ENCODE data around the gene CRTAC1.

CRTAC1 gene

DNA sequence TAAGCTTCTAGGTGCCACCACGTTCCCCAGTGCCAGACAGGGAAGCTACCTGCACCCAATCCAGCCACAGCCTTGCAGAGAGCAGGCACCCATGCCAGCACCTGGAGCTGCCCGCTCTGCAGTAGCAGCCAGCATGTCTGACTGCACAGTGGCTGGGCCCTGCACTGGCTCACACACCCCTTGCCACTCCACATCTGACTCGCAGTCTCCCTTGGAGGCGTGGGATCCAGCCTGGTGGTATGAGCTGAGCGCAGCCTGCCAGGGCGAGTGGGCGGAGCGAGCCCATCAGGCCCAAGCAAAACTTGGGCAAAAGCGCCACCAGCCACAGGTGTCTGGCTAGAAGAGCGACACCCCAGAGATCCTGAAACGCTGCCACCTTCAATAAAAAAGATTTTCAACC is 30.1 kb downstream of the CRTAC1 start:
- no peaks in the 10 kb centered on the region for H3K27me3 ChIP-seq (ENCODE audit: control insufficient read depth, insufficient read depth, low read length)
- H3K9ac ChIP-seq (ENCODE audit: low read depth, low read length) = no peak overlapping the region
- no peaks in the 10 kb centered on the region for H3K9me3 ChIP-seq (ENCODE audit: control insufficient read depth, insufficient read depth, low read length)
- no peak overlapping the region for H3K4me3 ChIP-seq (ENCODE audit: low read depth, low read length)
- H3K4me1 ChIP-seq (ENCODE audit: control insufficient read depth, insufficient read depth, low read length) = no peaks in the 10 kb centered on the region
- no peaks in the 10 kb centered on the region for H3K36me3 ChIP-seq (ENCODE audit: control insufficient read depth, insufficient read depth, low read length)

DNA sequence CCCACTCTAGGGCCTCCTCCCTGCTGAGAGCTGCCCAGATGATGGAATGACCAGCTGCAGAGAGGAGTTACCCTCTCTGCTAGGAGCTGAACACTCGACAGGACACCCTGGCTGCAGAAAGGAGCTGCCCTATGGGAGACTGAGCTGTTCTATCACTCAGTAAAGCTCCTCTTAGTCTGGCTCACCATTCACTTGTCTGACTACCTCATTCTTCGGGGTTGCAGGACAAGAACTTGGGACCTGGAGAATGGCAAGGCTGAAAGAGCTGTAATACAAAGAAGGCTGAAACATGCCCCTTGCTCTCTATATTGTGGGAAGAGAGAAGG is 30.5 kb downstream of the CRTAC1 start:
- Histone ChIP-seq H3K9me3 (ENCODE audit: control insufficient read depth, insufficient read depth, low read length) (no peaks in the 10 kb centered on the region), H3K4me1 (ENCODE audit: control insufficient read depth, insufficient read depth, low read length) (no peaks in the 10 kb centered on the region), H3K4me3 (ENCODE audit: low read depth, low read length) (no peak overlapping the region), H3K27me3 (ENCODE audit: control insufficient read depth, insufficient read depth, low read length) (no peaks in the 10 kb centered on the region), H3K36me3 (ENCODE audit: control insufficient read depth, insufficient read depth, low read length) (no peaks in the 10 kb centered on the region), H3K9ac (ENCODE audit: low read depth, low read length) (no peak overlapping the region)

DNA sequence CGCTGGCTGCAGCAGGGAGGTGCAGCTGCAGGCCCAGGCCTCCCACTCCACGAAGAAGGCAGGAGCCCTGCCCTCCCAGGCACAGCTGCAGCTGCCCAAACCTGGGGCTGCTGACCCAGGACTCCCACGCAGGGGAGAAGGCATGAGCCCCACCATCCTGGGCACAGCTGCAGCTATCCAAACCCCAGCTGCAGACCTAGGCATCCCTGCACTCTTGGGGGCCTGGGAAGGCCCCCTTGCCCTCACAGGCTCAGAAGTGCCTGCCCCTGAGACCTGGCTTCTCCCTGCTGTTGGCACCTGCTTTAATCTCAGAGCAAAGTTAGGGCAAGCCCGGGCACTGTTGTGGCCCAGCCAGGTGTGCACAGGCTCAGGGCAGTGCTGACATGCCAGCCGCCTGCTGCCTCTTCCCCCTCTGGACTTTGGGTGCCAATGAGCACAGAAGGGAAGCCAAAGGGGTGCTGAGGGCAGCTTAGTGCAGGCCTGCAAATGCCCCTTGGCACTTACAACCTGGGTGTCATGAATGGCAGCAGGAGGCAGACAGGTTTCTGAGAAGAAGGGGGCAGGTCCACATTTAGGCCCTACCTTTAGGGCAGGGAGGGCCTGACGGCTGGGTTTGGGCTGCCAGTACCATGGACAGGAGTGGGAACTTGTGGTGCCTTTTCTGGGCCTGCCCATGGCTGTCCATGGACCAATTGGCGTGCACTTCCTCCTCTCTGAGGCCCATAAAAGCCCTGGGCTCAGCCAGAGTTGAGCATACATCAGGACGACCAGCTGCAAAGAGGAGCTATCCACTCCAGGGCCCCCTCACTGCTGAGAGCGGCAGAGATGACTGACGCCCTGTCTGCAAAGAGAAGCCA is 31.1 kb downstream of the CRTAC1 start:
- Histone ChIP-seq H3K4me1 (ENCODE audit: control insufficient read depth, insufficient read depth, low read length) (no peaks in the 10 kb centered on the region), H3K9me3 (ENCODE audit: control insufficient read depth, insufficient read depth, low read length) (no peaks in the 10 kb centered on the region), H3K9ac (ENCODE audit: low read depth, low read length) (no peak overlapping the region), H3K27me3 (ENCODE audit: control insufficient read depth, insufficient read depth, low read length) (no peaks in the 10 kb centered on the region), H3K36me3 (ENCODE audit: control insufficient read depth, insufficient read depth, low read length) (no peaks in the 10 kb centered on the region), H3K4me3 (ENCODE audit: low read depth, low read length) (no peak overlapping the region)

DNA sequence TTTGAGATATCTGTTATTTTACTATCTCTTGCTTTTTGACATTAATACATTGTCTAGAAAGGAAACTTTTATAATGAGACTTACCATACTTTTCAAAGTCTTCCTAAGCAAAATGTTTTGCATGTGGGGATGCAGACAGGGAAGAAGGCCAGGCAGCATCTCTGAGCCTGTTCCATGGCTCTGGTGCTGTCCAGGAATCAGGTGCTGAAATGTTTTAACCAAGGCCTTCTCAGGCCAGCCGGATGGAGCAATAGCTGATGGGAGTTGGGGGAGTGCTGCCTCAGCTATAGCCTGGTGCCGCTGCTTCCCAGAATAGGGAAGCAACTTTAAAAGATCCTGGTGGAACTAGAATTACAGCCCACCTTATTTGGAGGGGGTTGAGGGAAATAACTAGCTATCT is 38.5 kb downstream of the CRTAC1 start:
- Histone ChIP-seq H3K4me1 (ENCODE audit: control insufficient read depth, insufficient read depth, low read length) (no peaks in the 10 kb centered on the region), H3K9me3 (ENCODE audit: control insufficient read depth, insufficient read depth, low read length) (no peaks in the 10 kb centered on the region), H3K27me3 (ENCODE audit: control insufficient read depth, insufficient read depth, low read length) (no peaks in the 10 kb centered on the region)

DNA sequence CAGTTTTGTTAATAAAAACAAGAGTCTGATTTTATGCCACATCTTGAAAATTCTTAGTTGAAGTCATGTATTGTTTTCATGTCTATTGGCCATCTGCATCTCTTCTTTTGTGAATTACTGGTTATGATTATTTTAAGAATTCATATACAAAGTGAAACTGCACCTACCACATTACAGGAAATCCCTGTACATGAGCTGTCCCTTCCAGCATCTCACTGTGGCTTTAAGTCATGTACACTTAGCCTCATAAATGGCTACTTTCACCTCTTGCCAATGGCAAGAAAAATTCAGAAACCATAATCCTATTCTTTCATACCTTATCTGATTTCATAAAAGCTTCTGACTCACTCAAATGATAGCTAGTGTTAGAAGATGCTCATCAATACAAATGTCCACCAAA is 48.6 kb downstream of the CRTAC1 start:
- no peak overlapping the region for H3K9ac ChIP-seq (ENCODE audit: low read depth, low read length)
- no peaks in the 10 kb centered on the region for H3K9me3 ChIP-seq (ENCODE audit: control insufficient read depth, insufficient read depth, low read length)
- no peaks in the 10 kb centered on the region for H3K36me3 ChIP-seq (ENCODE audit: control insufficient read depth, insufficient read depth, low read length)
- H3K4me1 ChIP-seq (ENCODE audit: control insufficient read depth, insufficient read depth, low read length) = no peaks in the 10 kb centered on the region
- H3K4me3 ChIP-seq (ENCODE audit: low read depth, low read length) = no peak overlapping the region
- peaks cover 9% of the 10 kb centered on the region for H3K27me3 ChIP-seq (ENCODE audit: control insufficient read depth, insufficient read depth, low read length)

More for the DNA sequence above, 38.5 kb downstream of the CRTAC1 start:
- Histone ChIP-seq H3K4me3 (ENCODE audit: low read depth, low read length) (no peak overlapping the region), H3K36me3 (ENCODE audit: control insufficient read depth, insufficient read depth, low read length) (no peaks in the 10 kb centered on the region), H3K9ac (ENCODE audit: low read depth, low read length) (no peak overlapping the region)

DNA sequence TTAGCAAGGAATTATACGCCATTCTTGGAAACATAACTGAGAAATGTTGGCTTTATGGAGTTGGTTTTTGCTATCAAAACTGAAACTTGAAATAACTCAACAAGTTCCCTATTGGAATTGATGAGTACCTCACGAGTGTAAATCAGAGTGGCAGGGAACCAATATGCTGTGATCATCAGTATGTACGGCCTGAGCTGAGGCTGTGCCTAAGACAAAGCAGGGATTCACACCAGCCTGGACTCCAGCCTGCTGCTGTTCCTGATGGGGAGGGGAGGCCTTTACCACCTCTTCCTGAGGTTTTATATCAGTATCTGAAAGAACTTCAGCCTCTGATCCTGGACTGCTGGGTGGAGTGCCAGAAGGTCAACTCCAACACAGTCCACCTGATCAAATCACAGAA is 52.7 kb downstream of the CRTAC1 start:
- H3K27me3 ChIP-seq (ENCODE audit: control insufficient read depth, insufficient read depth, low read length) = peaks cover 51% of the 10 kb centered on the region
- no peaks in the 10 kb centered on the region for H3K4me1 ChIP-seq (ENCODE audit: control insufficient read depth, insufficient read depth, low read length)
- no peaks in the 10 kb centered on the region for H3K36me3 ChIP-seq (ENCODE audit: control insufficient read depth, insufficient read depth, low read length)
- no peaks in the 10 kb centered on the region for H3K9me3 ChIP-seq (ENCODE audit: control insufficient read depth, insufficient read depth, low read length)
- H3K4me3 ChIP-seq (ENCODE audit: low read depth, low read length) = no peak overlapping the region
- H3K9ac ChIP-seq (ENCODE audit: low read depth, low read length) = no peak overlapping the region

DNA sequence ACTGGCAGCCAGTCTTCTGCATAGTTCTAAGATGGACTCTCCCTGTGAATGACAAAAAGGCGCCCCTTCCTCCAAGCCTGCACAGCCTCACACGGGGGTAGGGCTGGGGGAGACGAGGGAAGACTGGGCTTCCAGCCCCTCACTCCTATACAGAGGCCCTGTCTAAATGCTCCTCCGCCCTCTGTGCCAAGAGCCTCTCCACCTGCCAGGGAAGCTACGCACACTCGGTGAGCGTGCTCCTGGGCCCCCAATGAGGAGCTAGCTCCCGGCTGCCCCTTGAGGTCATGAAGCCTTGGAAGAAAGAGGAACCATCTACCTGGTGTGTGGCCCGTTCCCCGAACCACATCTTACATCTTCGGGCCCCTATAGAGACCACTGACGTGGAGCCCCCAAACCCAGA is 54.8 kb downstream of the CRTAC1 start:
- H3K4me3 ChIP-seq (ENCODE audit: low read depth, low read length) = peak overlapping the region; percentile 60
- H3K36me3 ChIP-seq (ENCODE audit: control insufficient read depth, insufficient read depth, low read length) = no peaks in the 10 kb centered on the region
- H3K27me3 ChIP-seq (ENCODE audit: control insufficient read depth, insufficient read depth, low read length) = peaks cover 53% of the 10 kb centered on the region
- H3K9ac ChIP-seq (ENCODE audit: low read depth, low read length) = no peak overlapping the region
- H3K4me1 ChIP-seq (ENCODE audit: control insufficient read depth, insufficient read depth, low read length) = no peaks in the 10 kb centered on the region
- H3K9me3 ChIP-seq (ENCODE audit: control insufficient read depth, insufficient read depth, low read length) = no peaks in the 10 kb centered on the region

DNA sequence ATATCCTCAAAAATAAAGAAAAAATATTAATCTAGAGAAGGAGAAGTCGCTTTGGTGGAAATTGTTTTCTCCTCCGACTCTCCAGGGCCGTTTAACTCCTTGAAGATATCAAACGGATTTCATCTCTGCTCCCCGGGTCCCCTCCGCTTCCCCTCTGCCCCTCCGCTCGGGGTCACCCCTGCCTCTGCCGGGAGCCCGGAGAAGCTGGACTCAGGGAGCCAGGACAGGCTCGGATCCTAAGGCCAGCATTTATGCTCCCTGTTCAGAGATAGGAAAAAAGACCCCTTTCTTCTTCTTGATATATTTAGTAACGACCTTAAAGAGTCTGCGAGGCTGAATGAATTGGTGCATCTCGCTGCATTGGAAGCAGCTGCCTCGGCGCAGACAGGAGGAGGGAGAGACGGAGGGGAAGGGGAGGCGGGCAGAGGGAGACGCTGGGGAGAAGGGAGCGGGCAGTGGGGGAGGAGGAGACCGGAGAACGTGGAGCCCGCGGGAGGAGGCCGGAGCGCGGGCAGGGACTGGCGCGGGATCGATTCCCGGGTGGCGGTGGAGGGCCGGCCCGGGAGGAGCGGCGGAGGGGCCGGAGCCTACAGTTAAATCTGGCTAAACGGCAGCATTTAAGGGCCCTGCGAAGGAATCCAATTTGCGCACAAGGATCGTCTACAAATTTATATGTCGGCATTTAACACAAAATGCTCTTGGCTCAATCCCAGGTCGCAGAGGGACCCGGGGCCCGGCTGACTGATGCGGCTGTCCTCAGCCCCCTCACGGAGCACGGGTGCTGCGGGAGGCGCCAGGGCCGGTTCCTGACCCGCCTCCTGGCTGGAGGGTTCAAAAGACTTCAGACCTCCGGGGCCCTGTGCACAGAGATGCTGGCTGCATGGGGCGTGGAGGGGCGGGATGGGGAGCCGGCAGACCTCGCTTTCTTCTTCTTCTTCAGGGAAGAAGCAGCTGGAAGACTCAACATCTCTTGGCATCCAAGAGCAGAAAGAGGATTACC is 55.6 kb downstream of the CRTAC1 start:
- no peaks in the 10 kb centered on the region for H3K9me3 ChIP-seq (ENCODE audit: control insufficient read depth, insufficient read depth, low read length)
- no peaks in the 10 kb centered on the region for H3K4me1 ChIP-seq (ENCODE audit: control insufficient read depth, insufficient read depth, low read length)
- no peak overlapping the region for H3K9ac ChIP-seq (ENCODE audit: low read depth, low read length)
- H3K4me3 ChIP-seq (ENCODE audit: low read depth, low read length) = peak overlapping the region; percentile 60
- no peaks in the 10 kb centered on the region for H3K36me3 ChIP-seq (ENCODE audit: control insufficient read depth, insufficient read depth, low read length)
- H3K27me3 ChIP-seq (ENCODE audit: control insufficient read depth, insufficient read depth, low read length) = peaks cover 58% of the 10 kb centered on the region

DNA sequence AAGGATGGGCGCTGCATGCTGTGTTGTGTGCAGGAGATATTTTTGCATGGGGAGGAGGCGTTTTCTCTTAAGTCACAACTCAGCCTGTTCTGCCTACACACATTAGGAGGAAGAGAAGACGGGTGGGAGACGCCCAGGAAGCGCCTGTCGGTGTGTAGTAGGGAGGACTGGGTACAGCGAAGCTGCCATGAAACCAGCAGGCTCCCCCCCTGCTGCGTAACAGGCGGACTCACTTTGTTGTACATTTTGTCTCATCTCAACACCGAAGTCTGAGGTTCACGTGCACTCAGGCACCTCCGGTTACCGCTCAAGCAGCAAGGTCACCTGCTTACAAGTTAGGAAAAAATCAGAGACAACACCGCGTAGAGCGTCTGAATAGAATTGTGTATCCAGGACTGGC is 56.3 kb downstream of the CRTAC1 start:
- no peaks in the 10 kb centered on the region for H3K36me3 ChIP-seq (ENCODE audit: control insufficient read depth, insufficient read depth, low read length)
- no peak overlapping the region for H3K9ac ChIP-seq (ENCODE audit: low read depth, low read length)
- H3K4me3 ChIP-seq (ENCODE audit: low read depth, low read length) = peak overlapping the region; percentile 60
- H3K27me3 ChIP-seq (ENCODE audit: control insufficient read depth, insufficient read depth, low read length) = peaks cover 59% of the 10 kb centered on the region
- H3K4me1 ChIP-seq (ENCODE audit: control insufficient read depth, insufficient read depth, low read length) = no peaks in the 10 kb centered on the region
- no peaks in the 10 kb centered on the region for H3K9me3 ChIP-seq (ENCODE audit: control insufficient read depth, insufficient read depth, low read length)

DNA sequence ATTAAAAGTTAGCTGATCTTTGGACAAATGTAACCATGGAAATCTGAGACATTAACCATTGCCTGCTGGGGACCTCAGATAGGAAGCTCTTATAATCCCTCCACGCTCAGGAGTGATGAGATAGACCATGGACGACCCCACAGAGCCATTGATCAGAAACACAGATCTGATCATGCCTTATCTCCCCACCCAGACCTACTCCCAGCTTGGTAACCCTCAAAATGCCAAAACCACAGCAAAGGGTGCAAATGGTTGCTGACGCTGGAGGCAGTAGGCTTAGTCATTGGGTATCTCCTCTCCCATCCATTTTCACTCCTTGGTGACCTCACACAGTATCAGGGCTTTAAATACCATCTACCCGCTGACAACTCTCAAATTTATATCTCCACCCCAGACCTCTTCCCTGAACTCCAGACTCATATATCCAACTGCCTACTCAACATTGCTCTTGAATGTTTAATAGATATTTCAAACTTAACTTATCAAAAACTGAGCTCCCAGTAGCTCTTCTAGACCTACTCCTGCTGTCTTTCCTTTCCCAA is 60.8 kb downstream of the CRTAC1 start:
- Histone ChIP-seq H3K27me3 (ENCODE audit: control insufficient read depth, insufficient read depth, low read length) (peaks cover 31% of the 10 kb centered on the region), H3K4me1 (ENCODE audit: control insufficient read depth, insufficient read depth, low read length) (no peaks in the 10 kb centered on the region), H3K4me3 (ENCODE audit: low read depth, low read length) (no peak overlapping the region), H3K9me3 (ENCODE audit: control insufficient read depth, insufficient read depth, low read length) (no peaks in the 10 kb centered on the region), H3K9ac (ENCODE audit: low read depth, low read length) (no peak overlapping the region), H3K36me3 (ENCODE audit: control insufficient read depth, insufficient read depth, low read length) (no peaks in the 10 kb centered on the region)

DNA sequence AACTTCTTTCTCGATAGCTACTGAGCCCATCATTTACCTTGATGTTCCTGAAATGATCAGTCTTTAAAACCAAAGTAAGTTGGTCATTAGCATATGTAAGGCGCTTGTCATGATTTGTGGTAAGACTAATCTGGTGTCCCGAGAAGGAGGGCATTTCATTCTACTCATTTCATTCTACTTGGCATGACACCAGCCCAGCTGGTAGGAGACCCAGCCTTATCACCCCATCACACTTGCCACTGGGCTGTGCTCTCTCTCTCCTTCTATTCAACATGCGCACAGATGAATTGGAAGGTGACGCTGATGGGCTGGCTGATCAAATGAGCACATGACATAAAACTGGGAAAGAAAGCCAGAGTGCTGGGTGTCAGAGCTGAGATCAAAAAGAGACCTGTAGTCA is 65.7 kb downstream of the CRTAC1 start:
- no peaks in the 10 kb centered on the region for H3K9me3 ChIP-seq (ENCODE audit: control insufficient read depth, insufficient read depth, low read length)
- H3K4me3 ChIP-seq (ENCODE audit: low read depth, low read length) = no peak overlapping the region
- no peak overlapping the region for H3K9ac ChIP-seq (ENCODE audit: low read depth, low read length)
- H3K27me3 ChIP-seq (ENCODE audit: control insufficient read depth, insufficient read depth, low read length) = peaks cover 8% of the 10 kb centered on the region
- no peaks in the 10 kb centered on the region for H3K36me3 ChIP-seq (ENCODE audit: control insufficient read depth, insufficient read depth, low read length)
- H3K4me1 ChIP-seq (ENCODE audit: control insufficient read depth, insufficient read depth, low read length) = no peaks in the 10 kb centered on the region
